Medulla oblongata (tissue), 1 donor: ENCODE measurements around the gene ZNF208.
"Not testable (repeated sequence)": the region's sequence is repeated elsewhere in the genome, so short reads cannot be mapped to it uniquely, and the experiment has no call there.

ENCODE experiments used
- DNase-seq: peaks from one replicate; pipeline ENCODE4 v3.0.0-alpha.2; 2015; ENCODE audit errors: extremely low spot score

Gene ZNF208

GRCh38 chr19:22010437-22011143 is at the start of gene ZNF208:
Gene ZNF208, minus strand, starts transcription at chr19:22010943. Its CDS starts 149 bp downstream, at chr19:22010794.
- DNase-seq = peak; percentile 35

- no peak for DNase-seq
Measured at GRCh38 chr19:22052644-22053013, 41.9 kb upstream of the ZNF208 start.

GRCh38 chr19:22041151-22041550 is 30.4 kb upstream of the ZNF208 start:
- not testable (repeated sequence) for DNase-seq

- no peak for DNase-seq
Measured at GRCh38 chr19:22030680-22031079, 19.9 kb upstream of the ZNF208 start.

GRCh38 chr19:22026687-22027086 is 15.9 kb upstream of the ZNF208 start:
- DNase-seq = no peak

GRCh38 chr19:22025539-22025938 is 14.8 kb upstream of the ZNF208 start:
- DNase-seq = not testable (repeated sequence)

GRCh38 chr19:21970466-21970865 is 40.3 kb downstream of the ZNF208 start:
- no peak for DNase-seq

- no peak for DNase-seq
Measured at GRCh38 chr19:21947775-21948174, 63.0 kb downstream of the ZNF208 start.

- no peak for DNase-seq
Measured at GRCh38 chr19:21940684-21941083, 70.1 kb downstream of the ZNF208 start.

GRCh38 chr19:21934593-21934992 is 76.2 kb downstream of the ZNF208 start:
- no peak for DNase-seq

- DNase-seq = no peak
Measured at GRCh38 chr19:21934131-21934530, 76.6 kb downstream of the ZNF208 start.

GRCh38 chr19:21922276-21922675 is 88.5 kb downstream of the ZNF208 start:
- DNase-seq = no peak

- DNase-seq = no peak
Measured at GRCh38 chr19:21921691-21922180, 89.0 kb downstream of the ZNF208 start.

- no peak for DNase-seq
Measured at GRCh38 chr19:21915411-21915810, 95.3 kb downstream of the ZNF208 start.

GRCh38 chr19:21912654-21913053 is 98.1 kb downstream of the ZNF208 start:
- DNase-seq = no peak

- DNase-seq = no peak
Measured at GRCh38 chr19:21910318-21910717, 100.4 kb downstream of the ZNF208 start.

GRCh38 chr19:21908066-21908465 is 102.7 kb downstream of the ZNF208 start:
- DNase-seq = no peak

GRCh38 chr19:21907516-21907915 is 103.2 kb downstream of the ZNF208 start:
- no peak for DNase-seq

GRCh38 chr19:21902571-21902970 is 108.2 kb downstream of the ZNF208 start:
- DNase-seq = no peak

GRCh38 chr19:21901861-21902260 is 108.9 kb downstream of the ZNF208 start:
- no peak for DNase-seq

- DNase-seq = no peak
Measured at GRCh38 chr19:21900401-21900800, 110.3 kb downstream of the ZNF208 start.

- no peak for DNase-seq
Measured at GRCh38 chr19:21891086-21891485, 119.7 kb downstream of the ZNF208 start.

- DNase-seq = not testable (repeated sequence)
Measured at GRCh38 chr19:21890017-21890416, 120.7 kb downstream of the ZNF208 start.

GRCh38 chr19:21885516-21885915 is 125.2 kb downstream of the ZNF208 start:
- not testable (repeated sequence) for DNase-seq
